H9 (cell line): ENCODE measurements around the gene ITGA11. TPM values are rescaled to one million over a fixed set of nuclear protein-coding genes. Genes with fewer than 3 reads are reported as not detected.

ENCODE experiments used
- DNase-seq: peaks from one replicate; pipeline ENCODE4 v3.0.0-alpha.2; 2017
- H2AFZ ChIP-seq: one replicate; pipeline ENCODE4 v1.6.1; 2013; ENCODE audit warnings: mild to moderate bottlenecking, low read length, control low read depth, moderate library complexity
- H2AK5ac ChIP-seq: 2 replicates; pipeline ENCODE4 v1.6.1; 2013; ENCODE audit warnings: low read length, control low read depth, mixed read lengths; ENCODE audit not compliant: insufficient read length
- H2BK120ac ChIP-seq: one replicate; pipeline ENCODE4 v1.6.1; 2013; ENCODE audit warnings: low read depth, mild to moderate bottlenecking, low read length, control low read depth, inconsistent platforms; ENCODE audit not compliant: poor library complexity, severe bottlenecking
- H2BK12ac ChIP-seq: 2 replicates; pipeline ENCODE4 v1.6.1; 2013; ENCODE audit warnings: low read length, control low read depth, mixed read lengths, low read depth; ENCODE audit not compliant: insufficient read length
- H2BK15ac ChIP-seq: 2 replicates; pipeline ENCODE4 v1.6.1; 2013; ENCODE audit warnings: low read depth, low read length, control low read depth
- H2BK20ac ChIP-seq: one replicate; pipeline ENCODE4 v1.6.1; 2013; ENCODE audit warnings: low read depth, mild to moderate bottlenecking, low read length, control low read depth, inconsistent platforms; ENCODE audit not compliant: poor library complexity, severe bottlenecking
- H2BK5ac ChIP-seq: 2 replicates; pipeline ENCODE4 v1.6.1; 2013; ENCODE audit warnings: low read length, control low read depth, mixed read lengths; ENCODE audit not compliant: insufficient read length
- H3K14ac ChIP-seq: 2 replicates; pipeline ENCODE4 v1.6.1; 2013; ENCODE audit warnings: low read length, control low read depth; ENCODE audit not compliant: insufficient read depth
- H3K18ac ChIP-seq: 2 replicates; pipeline ENCODE4 v1.6.1; 2013; ENCODE audit warnings: low read depth, mild to moderate bottlenecking, mixed read lengths, low read length, control low read depth; ENCODE audit not compliant: insufficient read length
- H3K23ac ChIP-seq: 2 replicates; pipeline ENCODE4 v1.6.1; 2013; ENCODE audit warnings: low read length, control low read depth, mixed read lengths, low read depth; ENCODE audit not compliant: insufficient read length
- H3K23me2 ChIP-seq: 2 replicates; pipeline ENCODE4 v1.6.1; 2013; ENCODE audit warnings: low read depth, mild to moderate bottlenecking, mixed read lengths, low read length, control low read depth; ENCODE audit not compliant: insufficient read length, poor library complexity, severe bottlenecking
- H3K27ac ChIP-seq: 2 replicates; pipeline ENCODE4 v1.5.1; 2013; ENCODE audit warnings: low read length, control low read depth, mixed read lengths, low read depth; ENCODE audit not compliant: insufficient read length
- H3K27me3 ChIP-seq: 2 replicates; pipeline ENCODE4 v1.6.1; 2013; ENCODE audit warnings: low read length, control low read depth, inconsistent platforms; ENCODE audit not compliant: insufficient read depth
- H3K4ac ChIP-seq: 2 replicates; pipeline ENCODE4 v1.6.1; 2013; ENCODE audit warnings: low read depth, mild to moderate bottlenecking, control low read depth, inconsistent platforms, low read length, moderate library complexity
- H3K4me1 ChIP-seq: 2 replicates; pipeline ENCODE4 v1.6.1; 2013; ENCODE audit warnings: low read length, control low read depth, inconsistent platforms; ENCODE audit not compliant: insufficient read depth
- H3K4me2 ChIP-seq: 2 replicates; pipeline ENCODE4 v1.6.1; 2013; ENCODE audit warnings: low read length, control low read depth, mixed read lengths; ENCODE audit not compliant: insufficient read length, insufficient read depth
- H3K56ac ChIP-seq: 2 replicates; pipeline ENCODE4 v1.6.1; 2013; ENCODE audit warnings: low read depth, mild to moderate bottlenecking, mixed read lengths, low read length, control low read depth; ENCODE audit not compliant: insufficient read length
- H3K79me1 ChIP-seq: 2 replicates; pipeline ENCODE4 v1.6.1; 2013; ENCODE audit warnings: low read depth, mild to moderate bottlenecking, moderate library complexity, low read length, control low read depth, inconsistent platforms; ENCODE audit not compliant: insufficient read depth, poor library complexity, severe bottlenecking
- H3K79me2 ChIP-seq: 2 replicates; pipeline ENCODE4 v1.6.1; 2013; ENCODE audit warnings: low read length, control low read depth, inconsistent platforms; ENCODE audit not compliant: insufficient read depth
- H3K9ac ChIP-seq: 2 replicates; pipeline ENCODE4 v1.6.1; 2013; ENCODE audit warnings: low read length, control low read depth, mixed read lengths; ENCODE audit not compliant: insufficient read length; ENCODE audit errors: extremely low read depth
- H3K9me3 ChIP-seq: one replicate; pipeline ENCODE4 v1.6.1; 2013; ENCODE audit warnings: low read depth, low read length, inconsistent platforms; ENCODE audit not compliant: control insufficient read depth
- H3T11ph ChIP-seq: one replicate; pipeline ENCODE4 v1.6.1; 2013; ENCODE audit warnings: mild to moderate bottlenecking, low read length, control low read depth, inconsistent platforms
- H4K20me1 ChIP-seq: one replicate; pipeline ENCODE4 v1.6.1; 2013; ENCODE audit not compliant: control insufficient read depth, insufficient read length, insufficient read depth
- H4K5ac ChIP-seq: 2 replicates; pipeline ENCODE4 v1.6.1; 2013; ENCODE audit warnings: low read depth, mild to moderate bottlenecking, mixed read lengths, low read length, control low read depth; ENCODE audit not compliant: insufficient read length
- H4K8ac ChIP-seq: replicated peaks from 2 replicates; pipeline ENCODE4 v1.6.1; 2013; ENCODE audit warnings: low read length, control low read depth, mixed read lengths, low read depth; ENCODE audit not compliant: insufficient read length
- H4K91ac ChIP-seq: 2 replicates; pipeline ENCODE4 v1.6.1; 2013; ENCODE audit warnings: low read depth, mild to moderate bottlenecking, moderate library complexity, mixed read lengths, low read length, control low read depth; ENCODE audit not compliant: insufficient read length
- H3K27ac Mint-ChIP-seq, 3 experiments: 2 replicates in 2 of 3; 3 replicates in 1 of 3; pipeline ENCODE4 v1.8.0; 2020 to 2021; ENCODE audit warnings: mixed read lengths in 3 of 3, mild to moderate bottlenecking in 1 of 3, moderate library complexity in 1 of 3
- H3K27me3 Mint-ChIP-seq: 2 replicates; pipeline ENCODE4 v1.8.0; 2021; ENCODE audit warnings: low read depth, mild to moderate bottlenecking, moderate library complexity, mixed read lengths
- H3K36me3 Mint-ChIP-seq, 3 experiments: 2 replicates in 2 of 3; 3 replicates in 1 of 3; pipeline ENCODE4 v1.8.0; 2020 to 2021; ENCODE audit warnings: low read depth in 3 of 3, mixed read lengths in 3 of 3; ENCODE audit not compliant: insufficient read depth in 1 of 3
- H3K4me1 Mint-ChIP-seq, 2 experiments: 2 replicates each; pipeline ENCODE4 v1.8.0; 2020; ENCODE audit warnings: mixed read lengths in 2 of 2
- H3K4me3 Mint-ChIP-seq, 2 experiments: 2 replicates in 1 of 2; 3 replicates in 1 of 2; pipeline ENCODE4 v1.8.0; 2020 to 2021; ENCODE audit warnings: mild to moderate bottlenecking in 2 of 2, mixed read lengths in 2 of 2, moderate library complexity in 1 of 2
- H3K9me3 Mint-ChIP-seq, 2 experiments: 2 replicates in 1 of 2; 3 replicates in 1 of 2; pipeline ENCODE4 v1.8.0; 2020; ENCODE audit warnings: mild to moderate bottlenecking in 2 of 2, mixed read lengths in 2 of 2, moderate library complexity in 1 of 2
- WGBS: extraction: QIAGEN DNeasy Blood & Tissue Kit; methylation state at CpG from one replicate; pipeline ENCODE4 v1.1.7; 2013; ENCODE audit warnings: missing lambda C conversion rate, low lambda C conversion rate, mixed read lengths; ENCODE audit not compliant: insufficient read length; ENCODE audit errors: extremely low coverage; 5-methylcytosine and 5-hydroxymethylcytosine counted together
- total RNA-seq: library from RNA; stranded (reverse); gene quantifications from 2 replicates; pipeline ENCODE4 v1.2.1, GENCODE V29; 2021
- TF ChIP-seq, protein P1 (sequence below): fragments of 200-600 bp; sonication (generic); conservative IDR thresholded peaks from 3 replicates; pipeline ENCODE4 v1.8.0; 2021; ENCODE audit warnings: antibody characterized with exemption, mild to moderate bottlenecking

The ITGA11 gene
- total RNA-seq, 1 experiment from 2014 or later: 0.07 TPM

- WGBS: no CpG with 5 or more reads among the region's 6 CpGs
- no peak overlapping the region for H3K4me3 Mint-ChIP-seq
- TF ChIP-seq, protein P1, sequence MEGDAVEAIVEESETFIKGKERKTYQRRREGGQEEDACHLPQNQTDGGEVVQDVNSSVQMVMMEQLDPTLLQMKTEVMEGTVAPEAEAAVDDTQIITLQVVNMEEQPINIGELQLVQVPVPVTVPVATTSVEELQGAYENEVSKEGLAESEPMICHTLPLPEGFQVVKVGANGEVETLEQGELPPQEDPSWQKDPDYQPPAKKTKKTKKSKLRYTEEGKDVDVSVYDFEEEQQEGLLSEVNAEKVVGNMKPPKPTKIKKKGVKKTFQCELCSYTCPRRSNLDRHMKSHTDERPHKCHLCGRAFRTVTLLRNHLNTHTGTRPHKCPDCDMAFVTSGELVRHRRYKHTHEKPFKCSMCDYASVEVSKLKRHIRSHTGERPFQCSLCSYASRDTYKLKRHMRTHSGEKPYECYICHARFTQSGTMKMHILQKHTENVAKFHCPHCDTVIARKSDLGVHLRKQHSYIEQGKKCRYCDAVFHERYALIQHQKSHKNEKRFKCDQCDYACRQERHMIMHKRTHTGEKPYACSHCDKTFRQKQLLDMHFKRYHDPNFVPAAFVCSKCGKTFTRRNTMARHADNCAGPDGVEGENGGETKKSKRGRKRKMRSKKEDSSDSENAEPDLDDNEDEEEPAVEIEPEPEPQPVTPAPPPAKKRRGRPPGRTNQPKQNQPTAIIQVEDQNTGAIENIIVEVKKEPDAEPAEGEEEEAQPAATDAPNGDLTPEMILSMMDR: no peak
- Histone ChIP-seq H3K23me2 (no peaks in the 10 kb centered on the region), H2BK15ac (no peak overlapping the region), H3K18ac (no peak overlapping the region), H2AK5ac (no peak overlapping the region), H3K4ac (no peak overlapping the region), H3K9ac (no peak overlapping the region), H2BK5ac (no peak overlapping the region), H4K5ac (no peak overlapping the region), H2BK12ac (no peak overlapping the region), H2BK20ac (no peak overlapping the region), H3K27ac (no peak overlapping the region), H3K14ac (no peak overlapping the region; the same call in 1 of the 2 replicates), H4K91ac (no peak overlapping the region), H4K20me1 (no peaks in the 10 kb centered on the region), H2AFZ (no peak overlapping the region), H3T11ph (no peak overlapping the region), H4K8ac (no peak overlapping the region), H3K9me3 (no peaks in the 10 kb centered on the region), H3K23ac (no peak overlapping the region), H3K79me1 (no peaks in the 10 kb centered on the region), H3K27me3 (no peaks in the 10 kb centered on the region), H3K79me2 (no peaks in the 10 kb centered on the region), H3K4me1 (peaks cover 3% of the 10 kb centered on the region; the same call in 1 of the 2 replicates), H2BK120ac (no peak overlapping the region), H3K4me2 (no peak overlapping the region), H3K56ac (no peak overlapping the region)
- no peak overlapping the region for H3K27ac Mint-ChIP-seq
- H3K36me3 Mint-ChIP-seq: no peaks in the 10 kb centered on the region
- DNase-seq: peak; percentile 20
- no peaks in the 10 kb centered on the region for H3K9me3 Mint-ChIP-seq
- peaks cover 18% of the 10 kb centered on the region for H3K27me3 Mint-ChIP-seq
- H3K4me1 Mint-ChIP-seq: peaks cover 9 to 15% of the 10 kb centered on the region in 2 experiments
Observed at GRCh38 chr15:68415501-68416157, 16.3 kb downstream of the ITGA11 start.
